ENCODE data around the gene PAX3. TPM values are rescaled to one million over a fixed set of nuclear protein-coding genes. Genes with fewer than 3 reads are reported as not detected.

PAX3 gene
- total RNA-seq, 1 donor: not detected

GRCh38 chr2:222205136-222205535, 93.7 kb downstream of the PAX3 start:
- no peak overlapping the region for H3K4me3 ChIP-seq (ENCODE audit: insufficient read depth, low read length)
- H3K4me2 ChIP-seq (ENCODE audit: insufficient read depth, low read length): no peak overlapping the region
- no peaks in the 10 kb centered on the region for H3K36me3 ChIP-seq (ENCODE audit: insufficient read depth, low read length)
- no peaks in the 10 kb centered on the region for H3K27me3 ChIP-seq (ENCODE audit: insufficient read depth, low read length)
- H3K9me3 ChIP-seq (ENCODE audit: low read depth, low read length): no peaks in the 10 kb centered on the region
- H2AFZ ChIP-seq (ENCODE audit: low read length): no peak overlapping the region
- no peaks in the 10 kb centered on the region for H3K4me1 ChIP-seq (ENCODE audit: insufficient read depth, low read length)
- DNase-seq (ENCODE audit: insufficient read length, low spot score, missing footprints): no peak
- H3K79me2 ChIP-seq (ENCODE audit: insufficient read depth, low read length): no peaks in the 10 kb centered on the region
- H4K20me1 ChIP-seq (ENCODE audit: insufficient read depth, low read length): no peaks in the 10 kb centered on the region
- no peak for TF ChIP-seq CTCF (IDR thresholded peaks at IDR 0.05; ENCODE audit: extremely low read depth, low read depth, low read length)
- H3K27ac ChIP-seq (ENCODE audit: low read depth, low read length): no peak overlapping the region

GRCh38 chr2:222203041-222203440, 95.8 kb downstream of the PAX3 start:
- Histone ChIP-seq H3K4me3 (ENCODE audit: insufficient read depth, low read length) (no peak overlapping the region), H2AFZ (ENCODE audit: low read length) (no peak overlapping the region), H3K4me1 (ENCODE audit: insufficient read depth, low read length) (no peaks in the 10 kb centered on the region), H3K79me2 (ENCODE audit: insufficient read depth, low read length) (no peaks in the 10 kb centered on the region), H3K4me2 (ENCODE audit: insufficient read depth, low read length) (no peak overlapping the region), H3K36me3 (ENCODE audit: insufficient read depth, low read length) (no peaks in the 10 kb centered on the region), H3K27me3 (ENCODE audit: insufficient read depth, low read length) (no peaks in the 10 kb centered on the region), H3K27ac (ENCODE audit: low read depth, low read length) (no peak overlapping the region), H4K20me1 (ENCODE audit: insufficient read depth, low read length) (no peaks in the 10 kb centered on the region), H3K9me3 (ENCODE audit: low read depth, low read length) (no peaks in the 10 kb centered on the region)
- no peak for TF ChIP-seq CTCF (IDR thresholded peaks at IDR 0.05; ENCODE audit: extremely low read depth, low read depth, low read length)
- DNase-seq (ENCODE audit: insufficient read length, low spot score, missing footprints): no peak

GRCh38 chr2:222196159-222196558, 102.6 kb downstream of the PAX3 start:
- H3K27me3 ChIP-seq (ENCODE audit: insufficient read depth, low read length): no peaks in the 10 kb centered on the region
- H3K36me3 ChIP-seq (ENCODE audit: insufficient read depth, low read length): no peaks in the 10 kb centered on the region
- no peak overlapping the region for H2AFZ ChIP-seq (ENCODE audit: low read length)
- no peaks in the 10 kb centered on the region for H3K79me2 ChIP-seq (ENCODE audit: insufficient read depth, low read length)
- no peak for DNase-seq (ENCODE audit: insufficient read length, low spot score, missing footprints)
- no peak overlapping the region for H3K27ac ChIP-seq (ENCODE audit: low read depth, low read length)
- H4K20me1 ChIP-seq (ENCODE audit: insufficient read depth, low read length): no peaks in the 10 kb centered on the region
- no peak for TF ChIP-seq CTCF (IDR thresholded peaks at IDR 0.05; ENCODE audit: extremely low read depth, low read depth, low read length)
- no peak overlapping the region for H3K4me2 ChIP-seq (ENCODE audit: insufficient read depth, low read length)
- no peak overlapping the region for H3K4me3 ChIP-seq (ENCODE audit: insufficient read depth, low read length)
- H3K4me1 ChIP-seq (ENCODE audit: insufficient read depth, low read length): no peaks in the 10 kb centered on the region
- no peaks in the 10 kb centered on the region for H3K9me3 ChIP-seq (ENCODE audit: low read depth, low read length)

- Histone ChIP-seq H3K9me3 (ENCODE audit: low read depth, low read length) (no peaks in the 10 kb centered on the region), H4K20me1 (ENCODE audit: insufficient read depth, low read length) (no peaks in the 10 kb centered on the region), H3K36me3 (ENCODE audit: insufficient read depth, low read length) (no peaks in the 10 kb centered on the region), H3K4me1 (ENCODE audit: insufficient read depth, low read length) (no peaks in the 10 kb centered on the region), H2AFZ (ENCODE audit: low read length) (no peak overlapping the region), H3K27ac (ENCODE audit: low read depth, low read length) (no peak overlapping the region), H3K79me2 (ENCODE audit: insufficient read depth, low read length) (no peaks in the 10 kb centered on the region), H3K4me2 (ENCODE audit: insufficient read depth, low read length) (no peak overlapping the region), H3K27me3 (ENCODE audit: insufficient read depth, low read length) (no peaks in the 10 kb centered on the region), H3K4me3 (ENCODE audit: insufficient read depth, low read length) (no peak overlapping the region)
- DNase-seq (ENCODE audit: insufficient read length, low spot score, missing footprints): no peak
- no peak for TF ChIP-seq CTCF (IDR thresholded peaks at IDR 0.05; ENCODE audit: extremely low read depth, low read depth, low read length)
These were observed 104.1 kb downstream of the PAX3 start for GRCh38 chr2:222194669-222195068.

Data from osteoblast (primary cell).